Pancreas (tissue), 10 donors: Measurements from ENCODE around the gene GPR137C. TPM values are rescaled to one million over a fixed set of nuclear protein-coding genes. Genes with fewer than 3 reads are reported as not detected.
"Not testable (repeated sequence)": the region's sequence is repeated elsewhere in the genome, so short reads cannot be mapped to it uniquely, and the experiment has no call there.

Experiments used
- ATAC-seq, 4 donors: fragments of 200-7000 bp; cut with Tn5 transposase; one replicate each; pipeline versions ENCODE4 v1.8.0 to v1.9.1; 2020; ENCODE audit warnings: mild to moderate bottlenecking in 4 of 4, moderate library complexity in 4 of 4
- DNase-seq, 6 donors: peaks; one replicate each; pipeline ENCODE4 v3.0.0-alpha.2; 2020
- FAIRE-seq: peaks from 2 replicates; lab custom pipeline; 2012; peaks lifted over from hg19 to GRCh38; lab: Jason Lieb, UNC
- H3K27ac ChIP-seq, 4 donors: fragments of 200-600 bp; sonication (generic); 1 replicate in 3 of 4; 2 replicates in 1 of 4; pipeline versions ENCODE4 v1.5.0 to v1.8.0; 2020
- H3K27me3 ChIP-seq, 4 donors: fragments of 200-600 bp; one replicate each; pipeline ENCODE4 v1.8.0; 2021
- H3K36me3 ChIP-seq, 3 donors: fragments of 200-600 bp; sonication (generic) in 1 of 3; one replicate each; pipeline versions ENCODE4 v1.5.0 to v1.8.0; 2020 to 2021
- H3K4me1 ChIP-seq, 3 donors: fragments of 200-600 bp; one replicate each; pipeline ENCODE4 v1.8.0; 2021
- H3K4me3 ChIP-seq, 4 donors: fragments of 200-600 bp; sonication (generic) in 2 of 4; one replicate each; pipeline versions ENCODE4 v1.5.0 to v1.8.0; 2020 to 2021
- H3K9me3 ChIP-seq, 4 donors: fragments of 200-600 bp; one replicate each; pipeline ENCODE4 v1.8.0; 2021
- WGBS, 2 donors: extraction: QIAGEN DNeasy Blood & Tissue Kit; methylation state at CpG; one replicate each; pipeline ENCODE4 v1.1.7; 2013; 5-methylcytosine and 5-hydroxymethylcytosine counted together
- intact Hi-C, 3 donors: fragments of 100-400 bp; cut with DNase I; formaldehyde crosslinking; loops; one replicate each; pipeline versions ENCODE4 v1.11.1 to v1.14.2; 2022
- polyA plus RNA-seq, 2 donors: library from polyadenylated mRNA; stranded (reverse); fragments of 200-250 nt; gene quantifications; one replicate each; pipeline ENCODE4 v1.2.3, GENCODE V29; 2013
- total RNA-seq, 6 donors: library from RNA; stranded (reverse); fragmentation: NEBNext Ultra II Directional in 4 of 6; extraction: Animal tissue kit (Norgen Biotek cat#: 25700) in 4 of 6; gene quantifications; one replicate each; pipeline versions ENCODE4 v1.2.1 to v1.2.4, GENCODE V29; 2021 to 2023
- TF ChIP-seq, protein P1 (sequence below), 4 donors: fragments of 200-600 bp; sonication (generic) in 3 of 4; IDR thresholded peaks; one replicate each; pipeline versions ENCODE4 v1.5.0 to v1.8.0; 2021; ENCODE audit warnings: antibody characterized with exemption in 4 of 4
- donor health status: healthy with polysubstance abuse.
- donor health status: DM: no; HTN: no; CAD: no; lungs with moderate emphysema.
- donor health status: DM: no; HTN: no; CAD: no.
- donor health status: control.
- donor health status: control.
- donor health status: Bipolar disorder and iron deficiency.
- donor health status: DM: yes; HTN: yes; CAD: no.
- donor health status: DM: no; HTN: no; CAD: no.
- donor health status: DM: no; HTN: no; CAD: no.
- donor health status: DM: yes; HTN: yes; CAD: no.

The GPR137C gene
- total and polyA plus RNA-seq, 8 donors, result 0.13 to 0.81 (median 0.35) TPM

DNA sequence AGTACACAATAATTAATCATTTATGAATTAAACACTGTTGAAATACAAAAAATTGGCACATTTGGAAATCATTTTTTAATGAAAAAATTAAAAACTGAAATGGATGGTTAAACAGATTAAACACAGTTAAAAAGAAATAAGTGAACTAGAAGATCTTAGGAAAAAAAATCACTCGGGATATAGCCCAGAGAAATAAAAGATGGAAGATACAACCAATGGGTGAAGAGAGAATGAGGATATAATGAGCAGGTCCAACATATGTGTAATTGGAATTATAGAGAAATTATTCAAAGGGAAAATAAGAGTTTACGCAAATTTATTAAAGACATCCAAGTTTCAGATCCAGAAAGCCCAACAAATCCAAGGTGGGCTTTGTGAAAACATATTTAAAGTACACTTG is 6.1 kb downstream of the GPR137C start:
- DNase-seq, result no peak
- Histone ChIP-seq H3K9me3 (no peaks in the 10 kb centered on the region), H3K36me3 (no peaks in the 10 kb centered on the region), H3K4me1 (peaks cover 0 to 5% (median 0%) of the 10 kb centered on the region in 3 donors), H3K4me3 (no peak overlapping the region), H3K27ac (no peak overlapping the region), H3K27me3 (no peaks in the 10 kb centered on the region)
- intact Hi-C loops, result no loop called here
- FAIRE-seq, result peak; percentile 5
- TF ChIP-seq, protein P1, sequence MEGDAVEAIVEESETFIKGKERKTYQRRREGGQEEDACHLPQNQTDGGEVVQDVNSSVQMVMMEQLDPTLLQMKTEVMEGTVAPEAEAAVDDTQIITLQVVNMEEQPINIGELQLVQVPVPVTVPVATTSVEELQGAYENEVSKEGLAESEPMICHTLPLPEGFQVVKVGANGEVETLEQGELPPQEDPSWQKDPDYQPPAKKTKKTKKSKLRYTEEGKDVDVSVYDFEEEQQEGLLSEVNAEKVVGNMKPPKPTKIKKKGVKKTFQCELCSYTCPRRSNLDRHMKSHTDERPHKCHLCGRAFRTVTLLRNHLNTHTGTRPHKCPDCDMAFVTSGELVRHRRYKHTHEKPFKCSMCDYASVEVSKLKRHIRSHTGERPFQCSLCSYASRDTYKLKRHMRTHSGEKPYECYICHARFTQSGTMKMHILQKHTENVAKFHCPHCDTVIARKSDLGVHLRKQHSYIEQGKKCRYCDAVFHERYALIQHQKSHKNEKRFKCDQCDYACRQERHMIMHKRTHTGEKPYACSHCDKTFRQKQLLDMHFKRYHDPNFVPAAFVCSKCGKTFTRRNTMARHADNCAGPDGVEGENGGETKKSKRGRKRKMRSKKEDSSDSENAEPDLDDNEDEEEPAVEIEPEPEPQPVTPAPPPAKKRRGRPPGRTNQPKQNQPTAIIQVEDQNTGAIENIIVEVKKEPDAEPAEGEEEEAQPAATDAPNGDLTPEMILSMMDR (IDR thresholded peaks at IDR 0.05), result no peak
- no peak for ATAC-seq
- 95 to 96% methylated on average over 2 of the region's 2 CpGs for WGBS, 2 donors

DNA sequence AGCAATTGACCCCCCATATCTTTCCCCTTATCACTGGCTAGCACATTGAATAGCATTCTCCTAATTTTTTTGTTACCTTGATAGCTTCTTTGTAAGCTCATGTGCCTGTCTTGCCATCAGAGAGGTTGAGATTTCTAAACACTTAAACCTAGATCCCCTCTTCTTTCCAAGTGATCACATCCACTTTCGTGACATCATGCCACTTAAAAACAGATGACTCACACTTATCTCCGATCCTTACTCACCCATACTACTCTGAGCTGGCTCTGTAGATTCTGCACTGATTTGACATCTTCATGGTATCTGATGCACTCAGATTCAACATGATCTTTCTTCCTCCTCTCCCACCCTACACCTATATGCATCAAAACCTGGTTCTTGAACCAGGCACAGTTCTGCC is 10.5 kb downstream of the GPR137C start:
- no peak for FAIRE-seq
- TF ChIP-seq, protein P1 (IDR thresholded peaks at IDR 0.05), result no peak

DNA sequence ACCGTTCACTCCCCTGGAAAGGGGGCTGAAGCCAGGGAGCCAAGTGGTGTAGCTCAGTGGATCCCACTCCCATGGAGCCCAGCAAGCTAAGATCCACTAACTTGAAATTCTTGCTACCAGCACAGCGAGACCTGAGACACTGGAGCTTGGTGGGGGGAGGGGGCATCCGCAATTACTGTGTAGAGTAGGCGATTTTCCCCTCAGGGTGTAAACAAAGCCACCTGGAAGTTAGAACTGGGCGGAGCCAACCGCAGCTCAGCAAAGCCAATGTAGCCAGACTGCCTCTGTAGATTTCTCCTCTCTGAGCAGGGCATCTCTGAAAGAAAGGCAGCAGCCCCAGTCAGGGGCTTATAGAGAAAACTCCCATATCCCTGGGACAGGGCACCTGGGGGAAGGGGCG is 15.8 kb downstream of the GPR137C start:
- intact Hi-C loops, H3K36me3 ChIP-seq, FAIRE-seq, ATAC-seq, DNase-seq, H3K27ac ChIP-seq, H3K9me3 ChIP-seq, H3K27me3 ChIP-seq, H3K4me1 ChIP-seq, H3K4me3 ChIP-seq: not testable (repeated sequence)
- WGBS, 2 donors, result 92 to 94% methylated on average over 7 of the region's 7 CpGs

More for the DNA sequence above, 10.5 kb downstream of the GPR137C start:
- Histone ChIP-seq H3K9me3 (no peaks in the 10 kb centered on the region), H3K4me3 (no peak overlapping the region), H3K27ac (no peak overlapping the region), H3K27me3 (no peaks in the 10 kb centered on the region), H3K36me3 (no peaks in the 10 kb centered on the region), H3K4me1 (no peaks in the 10 kb centered on the region)
- WGBS, 2 donors, result 78 to 84% methylated on average over 2 of the region's 2 CpGs
- intact Hi-C loops, result no loop called here
- DNase-seq, result no peak
- ATAC-seq, result no peak

DNA sequence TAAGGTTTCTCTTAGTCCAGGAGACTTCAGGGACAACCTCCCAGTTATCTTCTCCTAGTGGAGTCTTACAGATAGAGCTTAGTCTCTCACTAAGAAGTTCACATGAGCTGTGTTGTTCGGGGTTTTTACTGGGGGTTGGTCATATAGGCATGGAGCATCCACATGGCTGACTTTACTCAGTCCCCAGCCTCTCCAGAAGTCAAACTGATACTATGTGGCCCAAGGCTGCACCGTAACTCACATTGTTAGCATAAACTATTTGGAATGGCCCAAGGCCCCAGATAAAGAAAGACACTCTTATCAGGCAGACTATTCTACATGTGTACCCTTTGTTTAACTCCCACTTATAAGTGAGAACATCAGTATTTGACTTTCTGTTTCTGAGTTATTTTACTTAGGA is 23.2 kb downstream of the GPR137C start:
- TF ChIP-seq, protein P1 (IDR thresholded peaks at IDR 0.05), result no peak
- Histone ChIP-seq H3K27me3 (no peaks in the 10 kb centered on the region), H3K4me3 (no peak overlapping the region), H3K9me3 (no peaks in the 10 kb centered on the region), H3K36me3 (no peaks in the 10 kb centered on the region), H3K4me1 (no peaks in the 10 kb centered on the region), H3K27ac (no peak overlapping the region)
- no peak for FAIRE-seq
- intact Hi-C loops, result no loop called here
- ATAC-seq, result no peak
- DNase-seq, result no peak
- 69 to 74% methylated on average over 2 of the region's 2 CpGs for WGBS, 2 donors

DNA sequence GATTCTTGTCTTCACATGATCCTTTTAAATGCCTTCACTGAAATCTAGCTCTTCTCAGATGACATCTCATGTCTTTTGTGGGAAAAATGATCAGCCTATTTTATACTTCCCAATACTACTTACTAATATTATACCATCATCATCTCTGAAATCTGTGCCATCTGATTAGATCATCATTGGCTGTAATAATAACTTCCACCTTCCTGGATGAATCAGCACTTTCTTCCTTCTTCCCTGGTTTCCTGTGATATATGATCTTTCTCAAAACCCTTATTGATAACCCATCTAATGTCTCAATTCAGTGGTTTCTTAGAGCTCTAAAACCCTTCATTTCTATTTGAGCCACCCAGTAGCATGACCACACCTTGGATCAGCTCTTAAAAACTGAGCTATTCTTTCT is 30.9 kb downstream of the GPR137C start:
- TF ChIP-seq, protein P1 (IDR thresholded peaks at IDR 0.05), result no peak
- Histone ChIP-seq H3K4me3 (no peak overlapping the region), H3K9me3 (no peaks in the 10 kb centered on the region), H3K4me1 (no peaks in the 10 kb centered on the region), H3K36me3 (no peaks in the 10 kb centered on the region), H3K27ac (no peak overlapping the region), H3K27me3 (no peaks in the 10 kb centered on the region)
- DNase-seq (no peak), ATAC-seq (no peak), FAIRE-seq (no peak)
- intact Hi-C loops, result no loop called here
